Measurements from ENCODE around the gene ST3GAL5. TPM values are rescaled to one million over a fixed set of nuclear protein-coding genes. Genes with fewer than 3 reads are reported as not detected.

ST3GAL5 gene
- total RNA-seq, 4 donors from 2014 or later: 12.6 to 26.0 (median 21.8) TPM

- in situ Hi-C loops (cut with MboI; ENCODE audit: low sequenced_read_pairs in 4 of 4): no loop called here
- H3K27ac ChIP-seq: no peak overlapping the region
- no peaks in the 10 kb centered on the region for H3K4me1 ChIP-seq
- ATAC-seq: no peak
- H3K4me3 ChIP-seq: no peak overlapping the region
- H3K36me3 ChIP-seq: peaks cover 4 to 30% of the 10 kb centered on the region in 2 donors
- intact Hi-C loops (cut with DNase I; ENCODE audit: low total_unique reads): no loop called here
- no peaks in the 10 kb centered on the region for H3K9me3 ChIP-seq
- no peak for DNase-seq
- H3K27me3 ChIP-seq: no peaks in the 10 kb centered on the region
- TF ChIP-seq POLR2A (IDR thresholded peaks at IDR 0.05) (no peak), CTCF (IDR thresholded peaks at IDR 0.05 in 4 of 5, conservative IDR thresholded peaks at IDR 0.05 in 1 of 5) (no peak)
Measured at GRCh38 chr2:85839461-85839860, 49.3 kb downstream of the ST3GAL5 start.

DNA sequence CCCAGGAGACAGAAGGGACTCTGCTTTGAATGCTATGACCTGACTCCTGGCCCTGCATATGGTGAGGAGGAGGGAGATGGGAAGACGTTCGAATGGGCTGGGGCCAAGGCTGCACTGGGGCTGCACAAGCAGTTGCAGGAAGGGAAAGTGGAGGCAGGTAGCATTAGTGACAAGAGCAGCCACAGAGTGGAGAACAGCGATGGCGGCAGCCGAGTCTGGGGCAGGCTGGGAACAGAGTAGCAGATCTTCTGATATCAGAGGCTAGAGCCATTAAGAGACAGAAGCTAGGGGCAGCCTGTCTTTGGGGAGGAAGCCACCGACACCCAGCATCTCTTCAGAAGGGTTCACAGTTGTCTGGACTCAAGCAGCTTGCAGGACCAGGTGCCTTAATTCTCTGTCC, 50.1 kb downstream of the ST3GAL5 start:
- Histone ChIP-seq H3K27ac (no peak overlapping the region), H3K4me1 (no peaks in the 10 kb centered on the region), H3K4me3 (no peak overlapping the region), H3K27me3 (no peaks in the 10 kb centered on the region), H3K36me3 (peaks cover 0 to 21% of the 10 kb centered on the region in 2 donors), H3K9me3 (no peaks in the 10 kb centered on the region)
- DNase-seq (no peak), ATAC-seq (no peak)
- intact Hi-C loops (cut with DNase I; ENCODE audit: low total_unique reads): no loop called here
- TF ChIP-seq POLR2A (IDR thresholded peaks at IDR 0.05): no peak
- TF ChIP-seq CTCF (IDR thresholded peaks at IDR 0.05 in 4 of 5, conservative IDR thresholded peaks at IDR 0.05 in 1 of 5): no peak
- in situ Hi-C loops (cut with MboI; ENCODE audit: low sequenced_read_pairs in 4 of 4): no loop called here

DNA sequence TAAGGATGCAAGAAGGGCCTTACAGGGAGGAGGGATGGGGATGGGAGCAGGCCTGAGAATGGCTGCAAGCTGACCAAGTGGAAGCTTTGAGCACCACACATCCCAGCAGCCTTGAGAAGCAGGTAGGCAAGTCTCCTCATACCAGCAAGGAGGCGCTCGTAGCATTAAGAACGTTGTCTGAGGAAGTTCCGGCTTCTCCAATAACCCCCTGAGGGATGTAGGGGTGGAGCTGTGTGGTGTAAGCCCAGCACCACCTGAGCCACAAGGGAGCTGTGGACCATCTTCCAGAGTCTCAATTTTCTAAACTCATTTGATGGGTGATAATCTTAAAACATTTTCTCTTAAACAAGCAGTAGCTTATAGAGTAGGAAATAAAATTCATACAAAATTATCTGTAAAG, 50.6 kb downstream of the ST3GAL5 start:
- Histone ChIP-seq H3K27ac (no peak overlapping the region), H3K9me3 (no peaks in the 10 kb centered on the region), H3K4me1 (no peaks in the 10 kb centered on the region), H3K36me3 (peaks cover 0 to 17% of the 10 kb centered on the region in 2 donors), H3K27me3 (no peaks in the 10 kb centered on the region), H3K4me3 (no peak overlapping the region)
- ATAC-seq (no peak), DNase-seq (no peak)
- in situ Hi-C loops (cut with MboI; ENCODE audit: low sequenced_read_pairs in 4 of 4) (no loop called here), intact Hi-C loops (cut with DNase I; ENCODE audit: low total_unique reads) (no loop called here)
- no peak for TF ChIP-seq POLR2A (IDR thresholded peaks at IDR 0.05)
- TF ChIP-seq CTCF (IDR thresholded peaks at IDR 0.05 in 4 of 5, conservative IDR thresholded peaks at IDR 0.05 in 1 of 5): no peak

GRCh38 chr2:85834466-85834865, 54.3 kb downstream of the ST3GAL5 start:
- intact Hi-C loops (cut with DNase I; ENCODE audit: low total_unique reads): no loop called here
- Histone ChIP-seq H3K4me3 (no peak overlapping the region), H3K36me3 (peaks cover 0 to 7% of the 10 kb centered on the region in 2 donors), H3K27ac (no peak overlapping the region), H3K9me3 (no peaks in the 10 kb centered on the region), H3K4me1 (no peaks in the 10 kb centered on the region), H3K27me3 (no peaks in the 10 kb centered on the region)
- in situ Hi-C loops (cut with MboI; ENCODE audit: low sequenced_read_pairs in 4 of 4): no loop called here
- ATAC-seq: no peak
- no peak for TF ChIP-seq CTCF (IDR thresholded peaks at IDR 0.05 in 4 of 5, conservative IDR thresholded peaks at IDR 0.05 in 1 of 5)
- no peak for TF ChIP-seq POLR2A (IDR thresholded peaks at IDR 0.05)
- DNase-seq: no peak

DNA sequence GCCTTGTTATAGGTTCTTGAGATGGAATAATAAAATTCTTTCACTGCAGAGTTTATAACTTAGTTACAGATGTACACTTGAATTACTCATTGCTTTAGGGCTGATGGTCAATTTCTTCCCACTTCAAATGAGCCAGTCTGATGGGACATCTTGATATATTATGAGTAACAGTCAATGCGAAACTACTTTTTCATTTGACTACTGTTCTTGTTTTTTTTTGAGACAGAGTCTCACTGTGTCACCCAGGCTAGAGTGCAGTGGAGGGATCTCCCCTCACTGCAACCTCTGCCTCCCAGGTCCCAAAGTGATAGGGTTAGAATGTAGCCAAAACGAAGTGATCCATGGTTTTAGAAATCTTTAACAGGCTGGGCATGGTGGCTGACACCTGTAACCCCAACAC, 57.1 kb downstream of the ST3GAL5 start:
- Histone ChIP-seq H3K4me1 (peaks cover 4 to 7% of the 10 kb centered on the region in 2 donors), H3K4me3 (no peak overlapping the region), H3K36me3 (no peaks in the 10 kb centered on the region), H3K27me3 (no peaks in the 10 kb centered on the region), H3K9me3 (no peaks in the 10 kb centered on the region), H3K27ac (no peak overlapping the region)
- no peak for DNase-seq
- intact Hi-C loops (cut with DNase I; ENCODE audit: low total_unique reads): no loop called here
- in situ Hi-C loops (cut with MboI; ENCODE audit: low sequenced_read_pairs in 4 of 4): no loop called here
- TF ChIP-seq POLR2A (IDR thresholded peaks at IDR 0.05) (no peak), CTCF (IDR thresholded peaks at IDR 0.05 in 4 of 5, conservative IDR thresholded peaks at IDR 0.05 in 1 of 5) (no peak)
- ATAC-seq: no peak
